Pancreas (tissue), 10 donors: ENCODE results near the gene CSRP1. TPM values are rescaled to one million over a fixed set of nuclear protein-coding genes. Genes with fewer than 3 reads are reported as not detected.

Source experiments
- ATAC-seq, 4 donors: fragments of 200-7000 bp; cut with Tn5 transposase; one replicate each; pipeline versions ENCODE4 v1.8.0 to v1.9.1; 2020; ENCODE audit warnings: mild to moderate bottlenecking in 4 of 4, moderate library complexity in 4 of 4
- DNase-seq, 6 donors: peaks; one replicate each; pipeline ENCODE4 v3.0.0-alpha.2; 2020
- FAIRE-seq: peaks from 2 replicates; lab custom pipeline; 2012; peaks lifted over from hg19 to GRCh38; lab: Jason Lieb, UNC
- H3K27ac ChIP-seq, 4 donors: fragments of 200-600 bp; sonication (generic); 1 replicate in 3 of 4; 2 replicates in 1 of 4; pipeline versions ENCODE4 v1.5.0 to v1.8.0; 2020
- H3K27me3 ChIP-seq, 4 donors: fragments of 200-600 bp; one replicate each; pipeline ENCODE4 v1.8.0; 2021
- H3K36me3 ChIP-seq, 3 donors: fragments of 200-600 bp; sonication (generic) in 1 of 3; one replicate each; pipeline versions ENCODE4 v1.5.0 to v1.8.0; 2020 to 2021
- H3K4me1 ChIP-seq, 3 donors: fragments of 200-600 bp; one replicate each; pipeline ENCODE4 v1.8.0; 2021
- H3K4me3 ChIP-seq, 4 donors: fragments of 200-600 bp; sonication (generic) in 2 of 4; one replicate each; pipeline versions ENCODE4 v1.5.0 to v1.8.0; 2020 to 2021
- H3K9me3 ChIP-seq, 4 donors: fragments of 200-600 bp; one replicate each; pipeline ENCODE4 v1.8.0; 2021
- WGBS, 2 donors: extraction: QIAGEN DNeasy Blood & Tissue Kit; methylation state at CpG; one replicate each; pipeline ENCODE4 v1.1.7; 2013; 5-methylcytosine and 5-hydroxymethylcytosine counted together
- intact Hi-C, 3 donors: fragments of 100-400 bp; cut with DNase I; formaldehyde crosslinking; loops; one replicate each; pipeline versions ENCODE4 v1.11.1 to v1.14.2; 2022
- polyA plus RNA-seq, 2 donors: library from polyadenylated mRNA; stranded (reverse); fragments of 200-250 nt; gene quantifications; one replicate each; pipeline ENCODE4 v1.2.3, GENCODE V29; 2013
- total RNA-seq, 6 donors: library from RNA; stranded (reverse); fragmentation: NEBNext Ultra II Directional in 4 of 6; extraction: Animal tissue kit (Norgen Biotek cat#: 25700) in 4 of 6; gene quantifications; one replicate each; pipeline versions ENCODE4 v1.2.1 to v1.2.4, GENCODE V29; 2021 to 2023
- TF ChIP-seq, protein P1 (sequence below), 4 donors: fragments of 200-600 bp; sonication (generic) in 3 of 4; IDR thresholded peaks; one replicate each; pipeline versions ENCODE4 v1.5.0 to v1.8.0; 2021; ENCODE audit warnings: antibody characterized with exemption in 4 of 4
- donor health status: healthy with polysubstance abuse.
- donor health status: DM: no; HTN: no; CAD: no; lungs with moderate emphysema.
- donor health status: DM: no; HTN: no; CAD: no.
- donor health status: control.
- donor health status: control.
- donor health status: Bipolar disorder and iron deficiency.
- donor health status: DM: yes; HTN: yes; CAD: no.
- donor health status: DM: no; HTN: no; CAD: no.
- donor health status: DM: no; HTN: no; CAD: no.
- donor health status: DM: yes; HTN: yes; CAD: no.

Gene CSRP1
- total and polyA plus RNA-seq, 8 donors, result 49.6 to 103 (median 72.0) TPM

DNA sequence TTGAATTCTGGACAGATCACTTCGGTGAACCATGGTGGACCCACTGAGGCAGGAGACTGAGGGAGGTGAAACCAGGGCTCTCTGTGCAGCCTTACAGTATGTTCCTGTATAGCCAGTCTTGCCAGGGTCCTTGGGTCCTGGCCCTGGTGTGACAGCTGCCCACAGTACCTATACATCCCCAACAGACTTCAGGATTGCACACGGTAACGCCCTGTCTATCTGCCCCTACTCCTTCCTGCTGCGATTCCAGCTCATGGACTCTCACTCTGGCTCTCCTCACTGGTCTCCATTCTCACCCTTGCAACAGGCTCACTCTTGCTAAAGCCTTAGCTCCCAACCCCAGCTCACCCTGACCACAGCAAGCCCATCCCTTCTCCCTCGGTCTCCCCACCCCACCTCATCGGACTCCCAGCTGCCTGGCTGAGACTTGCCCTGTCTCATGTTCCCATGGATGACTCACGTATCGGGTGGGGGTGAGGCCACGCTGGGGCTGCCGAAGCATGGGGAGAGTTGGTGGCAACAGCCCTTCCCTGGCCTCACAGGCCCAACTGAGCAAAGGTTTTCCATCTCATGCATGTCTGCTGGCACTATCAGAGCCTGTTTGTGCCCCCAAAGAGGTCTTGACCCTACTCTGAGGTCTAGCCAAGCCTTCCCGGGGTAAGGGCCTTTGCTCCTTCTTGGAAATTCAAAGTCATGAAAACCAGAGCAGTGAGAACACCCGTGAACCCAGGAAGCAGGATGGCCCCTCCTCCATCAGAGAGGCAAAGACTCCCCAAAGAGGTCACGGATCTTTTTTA, 45.1 kb downstream of the CSRP1 start:
- ATAC-seq (peak; percentile 25 to 74 (median 68)), FAIRE-seq (no peak), DNase-seq (peak in 3 of 6 donors; percentile 40 to 53 (median 47))
- intact Hi-C loops, result no loop called here
- Histone ChIP-seq H3K4me3 (no peak overlapping the region), H3K4me1 (peaks cover 0 to 4% (median 0%) of the 10 kb centered on the region in 3 donors), H3K9me3 (no peaks in the 10 kb centered on the region), H3K27me3 (no peaks in the 10 kb centered on the region), H3K36me3 (peaks cover 0 to 14% (median 5%) of the 10 kb centered on the region in 3 donors), H3K27ac (peak overlapping the region; percentile 5 to 76 (median 40))
- 89 to 93% methylated on average over 13 of the region's 13 CpGs for WGBS, 2 donors
- TF ChIP-seq, protein P1, sequence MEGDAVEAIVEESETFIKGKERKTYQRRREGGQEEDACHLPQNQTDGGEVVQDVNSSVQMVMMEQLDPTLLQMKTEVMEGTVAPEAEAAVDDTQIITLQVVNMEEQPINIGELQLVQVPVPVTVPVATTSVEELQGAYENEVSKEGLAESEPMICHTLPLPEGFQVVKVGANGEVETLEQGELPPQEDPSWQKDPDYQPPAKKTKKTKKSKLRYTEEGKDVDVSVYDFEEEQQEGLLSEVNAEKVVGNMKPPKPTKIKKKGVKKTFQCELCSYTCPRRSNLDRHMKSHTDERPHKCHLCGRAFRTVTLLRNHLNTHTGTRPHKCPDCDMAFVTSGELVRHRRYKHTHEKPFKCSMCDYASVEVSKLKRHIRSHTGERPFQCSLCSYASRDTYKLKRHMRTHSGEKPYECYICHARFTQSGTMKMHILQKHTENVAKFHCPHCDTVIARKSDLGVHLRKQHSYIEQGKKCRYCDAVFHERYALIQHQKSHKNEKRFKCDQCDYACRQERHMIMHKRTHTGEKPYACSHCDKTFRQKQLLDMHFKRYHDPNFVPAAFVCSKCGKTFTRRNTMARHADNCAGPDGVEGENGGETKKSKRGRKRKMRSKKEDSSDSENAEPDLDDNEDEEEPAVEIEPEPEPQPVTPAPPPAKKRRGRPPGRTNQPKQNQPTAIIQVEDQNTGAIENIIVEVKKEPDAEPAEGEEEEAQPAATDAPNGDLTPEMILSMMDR (IDR thresholded peaks at IDR 0.05), result no peak

DNA sequence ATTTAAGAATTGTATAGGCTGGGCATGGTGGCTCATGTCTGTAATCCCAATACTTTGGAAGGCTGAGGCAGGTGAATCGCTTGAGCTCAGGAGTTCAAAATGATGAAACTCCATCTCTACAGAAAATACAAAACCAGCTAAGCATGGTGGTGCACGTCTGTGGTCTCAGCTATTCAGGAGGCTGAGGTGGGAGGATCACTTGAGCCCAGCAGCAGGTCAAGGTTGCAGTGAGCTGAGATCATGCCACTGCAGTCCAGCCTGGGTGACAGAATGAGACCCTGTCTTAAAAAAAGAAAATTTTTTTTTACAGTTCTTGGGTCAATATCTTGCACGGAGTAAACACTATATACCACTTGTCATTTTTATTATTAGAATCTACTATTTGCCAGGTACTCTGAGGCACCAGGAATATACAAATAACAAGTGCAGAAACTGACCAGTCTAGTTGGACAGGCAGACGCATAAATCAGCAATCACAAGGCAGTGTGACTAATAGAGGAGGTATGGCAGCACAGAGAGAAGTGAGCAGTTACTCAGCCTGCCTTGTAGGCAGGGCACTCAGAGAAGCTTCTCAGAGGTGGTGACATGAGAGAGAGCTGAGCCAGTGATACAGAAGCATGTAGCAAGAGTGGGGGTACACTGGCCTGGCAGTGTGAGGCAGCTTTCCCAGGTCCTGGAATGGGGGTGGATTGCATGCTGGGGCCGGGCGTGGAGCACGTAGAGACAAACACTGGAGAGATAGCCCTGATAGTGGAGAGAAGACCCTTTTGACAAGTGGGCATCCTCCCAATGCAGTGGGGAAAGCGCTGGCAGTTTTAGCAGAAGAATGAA, 45.9 kb downstream of the CSRP1 start:
- TF ChIP-seq, protein P1 (IDR thresholded peaks at IDR 0.05), result no peak
- H3K4me1 ChIP-seq, result peaks cover 0 to 4% (median 0%) of the 10 kb centered on the region in 3 donors
- H3K27me3 ChIP-seq, result no peaks in the 10 kb centered on the region
- H3K4me3 ChIP-seq, result no peak overlapping the region
- H3K36me3 ChIP-seq, result peaks cover 0 to 14% (median 5%) of the 10 kb centered on the region in 3 donors
- H3K9me3 ChIP-seq, result no peaks in the 10 kb centered on the region
- intact Hi-C loops, result no loop called here
- 65 to 70% methylated on average over 8 of the region's 8 CpGs for WGBS, 2 donors
- H3K27ac ChIP-seq, result peak overlapping the region; percentile 5 to 76 (median 40)
- DNase-seq (peak in 1 of 6 donors; percentile 46), FAIRE-seq (no peak), ATAC-seq (peak; percentile 71 to 88 (median 81))

DNA sequence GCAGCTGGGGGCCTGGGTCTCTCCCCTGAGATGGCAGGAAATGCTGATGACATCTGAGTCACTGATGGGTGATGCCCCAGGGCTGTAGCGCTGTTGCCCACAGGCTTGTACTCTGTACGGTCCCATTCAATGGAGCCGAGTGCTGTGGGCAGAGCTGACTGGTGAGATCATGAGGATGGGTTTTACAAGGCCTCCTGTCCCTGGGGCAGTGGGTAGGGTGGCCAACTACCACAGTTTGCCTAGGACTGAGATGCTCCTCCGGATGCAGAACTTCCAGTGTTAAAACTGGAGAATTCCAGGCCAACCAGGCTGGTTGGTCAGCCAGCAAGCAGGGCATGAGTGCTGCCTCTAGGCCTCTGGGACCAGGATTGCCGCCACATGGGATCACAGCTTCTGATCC, 47.1 kb downstream of the CSRP1 start:
- Histone ChIP-seq H3K9me3 (no peaks in the 10 kb centered on the region), H3K27me3 (no peaks in the 10 kb centered on the region), H3K27ac (no peak overlapping the region), H3K4me1 (peaks cover 0 to 4% (median 0%) of the 10 kb centered on the region in 3 donors), H3K36me3 (peaks cover 0 to 1% (median 0%) of the 10 kb centered on the region in 3 donors), H3K4me3 (no peak overlapping the region)
- 84 to 90% methylated on average over 5 of the region's 5 CpGs for WGBS, 2 donors
- no peak for FAIRE-seq
- TF ChIP-seq, protein P1 (IDR thresholded peaks at IDR 0.05), result no peak
- no peak for DNase-seq
- no peak for ATAC-seq
- intact Hi-C loops, result no loop called here

DNA sequence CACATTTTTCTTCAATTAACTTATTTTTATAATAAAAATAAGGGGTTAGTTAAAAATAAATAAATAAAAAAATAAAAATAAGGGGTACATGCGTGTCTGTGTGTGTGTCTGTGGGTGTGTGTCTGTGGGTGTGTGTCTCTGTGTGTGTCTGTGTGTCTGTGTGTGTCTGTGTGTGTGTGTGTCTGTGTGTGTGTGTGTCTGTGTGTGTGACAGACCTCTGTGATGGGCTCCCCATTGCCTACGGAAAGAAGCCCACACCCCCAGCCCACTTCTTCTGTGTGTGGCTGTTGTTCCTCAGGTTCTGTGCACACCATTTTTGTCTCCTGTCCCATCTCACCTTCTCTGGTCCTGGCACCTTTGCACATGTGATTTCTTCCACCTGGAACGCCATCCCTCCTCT, 47.9 kb downstream of the CSRP1 start:
- no peaks in the 10 kb centered on the region for H3K36me3 ChIP-seq
- FAIRE-seq, result no peak
- no peak overlapping the region for H3K27ac ChIP-seq
- H3K9me3 ChIP-seq, result no peaks in the 10 kb centered on the region
- intact Hi-C loops, result no loop called here
- no peak overlapping the region for H3K4me3 ChIP-seq
- no peak for ATAC-seq
- H3K4me1 ChIP-seq, result peaks cover 0 to 4% (median 0%) of the 10 kb centered on the region in 3 donors
- TF ChIP-seq, protein P1 (IDR thresholded peaks at IDR 0.05), result no peak
- DNase-seq, result no peak
- WGBS, 2 donors, result 86 to 87% methylated on average over 3 of the region's 3 CpGs
- H3K27me3 ChIP-seq, result no peaks in the 10 kb centered on the region
